ENCODE data around the gene ARHGAP24.

- TF ChIP-seq CTCF (IDR thresholded peaks at IDR 0.05) = no peak
- no peak for TF ChIP-seq ZBTB33 (IDR thresholded peaks at IDR 0.05; ENCODE audit: borderline replicate concordance, low read depth)
- no peak for TF ChIP-seq MXI1 (IDR thresholded peaks at IDR 0.05; ENCODE audit: low read depth, low read length)
- TF ChIP-seq MAX (IDR thresholded peaks at IDR 0.05; ENCODE audit: low read depth) = no peak
- TF ChIP-seq EP300 (IDR thresholded peaks at IDR 0.05; ENCODE audit: borderline replicate concordance in 1 of 2, low read depth in 1 of 2, low read length in 1 of 2) = no peak
- no peak for TF ChIP-seq USF1 (IDR thresholded peaks at IDR 0.05; ENCODE audit: borderline replicate concordance, low read depth)
- TF ChIP-seq TCF12 (IDR thresholded peaks at IDR 0.05) = no peak
- no peak for TF ChIP-seq POLR2AphosphoS5 (IDR thresholded peaks at IDR 0.05; ENCODE audit: low read depth, low read length)
- no peak for TF ChIP-seq REST (IDR thresholded peaks at IDR 0.05; ENCODE audit: low read depth, low read length)
These were observed 232.7 kb downstream of the ARHGAP24 start for GRCh38 chr4:85707611-85708010.

All from SK-N-SH (cell line).